HCT116 (cell line): ENCODE results near the gene DNAJB5. TPM values are rescaled to one million over a fixed set of nuclear protein-coding genes. Genes with fewer than 3 reads are reported as not detected.

Source experiments
- ATAC-seq: fragments of 200-7000 bp; cut with Tn5 transposase; 2 replicates; pipeline ENCODE4 v1.9.1; 2020; ENCODE audit warnings: mild to moderate bottlenecking, moderate library complexity
- BruUV-seq: library from RNA; stranded (reverse); fragments of 400-500 nt; replicated peaks from 2 replicates; lab custom pipeline; 2021; lab: Mats Ljungman, UMichigan
- CTCF ChIA-PET: fragments of 300-600 bp; sonication (Branson Sonifier 250); formaldehyde crosslinking; loops from one replicate; lab custom pipeline; 2021; ENCODE audit warnings: antibody characterized with exemption; lab: Charles Lee
- POLR2A ChIA-PET: fragments of 300-600, 350-600 bp; sonication (Branson Sonifier 250); formaldehyde crosslinking; loops from one replicate; lab custom pipeline; 2021; ENCODE audit warnings: antibody characterized with exemption; lab: Charles Lee
- RAD21 ChIA-PET, 2 experiments: fragments of 300-600 bp; sonication (Branson Sonifier 250); formaldehyde crosslinking; loops; one replicate each; lab custom pipeline; 2023; ENCODE audit warnings: low total read pairs in 2 of 2; ENCODE audit not compliant: uncharacterized antibody in 2 of 2, unreplicated experiment in 2 of 2, low non-redundant PET in 1 of 2; lab: Charles Lee
- DNase-seq: peaks from one replicate; pipeline ENCODE4 v3.0.0-alpha.2; 2010; ENCODE audit warnings: low read depth, low spot score
- H2AFZ ChIP-seq: fragments of 200-600 bp; shearing (Covaris generic), sonication (generic); 2 replicates; pipeline ENCODE4 v1.6.1; 2017; ENCODE audit warnings: low read depth, mixed run types, mixed read lengths, antibody characterized with exemption, low read length; ENCODE audit not compliant: poor library complexity, severe bottlenecking
- H3K27ac ChIP-seq: 2 replicates; pipeline ENCODE4 v1.5.1; 2012; ENCODE audit warnings: low read depth, low read length
- H3K27me3 ChIP-seq: fragments of 200-600 bp; sonication (generic); 2 replicates; pipeline ENCODE4 v1.6.1; 2016; ENCODE audit warnings: mixed run types, low read length, mixed read lengths; ENCODE audit not compliant: insufficient read depth
- H3K36me3 ChIP-seq, 2 experiments: fragments of 200-500 bp in 1 of 2; fragments of 200-600 bp in 1 of 2; sonication (Bioruptor generic) in 1 of 2; sonication (generic) in 1 of 2; 2 replicates each; pipeline versions ENCODE4 v1.5.1 to v1.6.1; 2014 to 2016; ENCODE audit warnings: low read length in 2 of 2, inconsistent platforms in 1 of 2, mixed read lengths in 1 of 2, mixed run types in 1 of 2; ENCODE audit not compliant: insufficient read depth in 2 of 2, control insufficient read depth in 1 of 2
- H3K4me1 ChIP-seq, 2 experiments: fragments of 200-600 bp in 1 of 2; sonication (generic) in 1 of 2; 2 replicates each; pipeline versions ENCODE4 v1.5.1 to v1.6.1; 2012 to 2017; ENCODE audit warnings: low read length in 2 of 2, inconsistent platforms in 1 of 2, mild to moderate bottlenecking in 1 of 2, mixed read lengths in 1 of 2, mixed run types in 1 of 2, moderate library complexity in 1 of 2; ENCODE audit not compliant: insufficient read depth in 2 of 2, control insufficient read depth in 1 of 2
- H3K4me2 ChIP-seq: fragments of 200-600 bp; sonication (generic); 2 replicates; pipeline ENCODE4 v1.6.1; 2017; ENCODE audit warnings: mixed run types, low read length, mixed read lengths
- H3K4me3 ChIP-seq, 2 experiments: fragments of 200-600 bp in 1 of 2; sonication (generic) in 1 of 2; replicated peaks in 1 of 2; 2 replicates each; pipeline ENCODE4 v1.5.1; 2011 to 2016; ENCODE audit warnings: low read length in 2 of 2, control low read depth in 1 of 2, low read depth in 1 of 2, mild to moderate bottlenecking in 1 of 2, mixed read lengths in 1 of 2, mixed run types in 1 of 2
- H3K79me2 ChIP-seq: fragments of 200-600 bp; sonication (generic); 2 replicates; pipeline ENCODE4 v1.6.1; 2017; ENCODE audit warnings: mild to moderate bottlenecking, mixed run types, low read length, moderate library complexity, mixed read lengths; ENCODE audit not compliant: insufficient read depth
- H3K9ac ChIP-seq: fragments of 200-600 bp; sonication (generic); 2 replicates; pipeline ENCODE4 v1.6.1; 2016; ENCODE audit warnings: low read length, mixed read lengths
- H3K9me2 ChIP-seq: fragments of 200-600 bp; sonication (generic), shearing (Covaris generic); 2 replicates; pipeline ENCODE4 v1.6.1; 2017; ENCODE audit warnings: mixed run types, mild to moderate bottlenecking, moderate library complexity; ENCODE audit not compliant: insufficient read depth
- H3K9me3 ChIP-seq, 2 experiments: fragments of 200-500 bp in 1 of 2; fragments of 200-600 bp in 1 of 2; sonication (Bioruptor generic) in 1 of 2; sonication (generic) in 1 of 2; 2 replicates each; pipeline ENCODE4 v1.6.1; 2014 to 2017; ENCODE audit warnings: low read length in 2 of 2, mixed read lengths in 2 of 2, inconsistent platforms in 1 of 2, low read depth in 1 of 2, mild to moderate bottlenecking in 1 of 2, mixed run types in 1 of 2, moderate library complexity in 1 of 2; ENCODE audit not compliant: control insufficient read depth in 1 of 2, insufficient read depth in 1 of 2
- H4K20me1 ChIP-seq: fragments of 200-600 bp; sonication (generic), shearing (Covaris generic); 2 replicates; pipeline ENCODE4 v1.6.1; 2017; ENCODE audit warnings: mixed run types, mild to moderate bottlenecking, moderate library complexity; ENCODE audit not compliant: insufficient read depth
- ATF3 ChIP-seq: IDR thresholded peaks from 2 replicates; pipeline ENCODE4 v1.6.1; 2012
- CTCF ChIP-seq, 3 experiments: fragments of 200-600 bp in 1 of 3; sonication (generic) in 1 of 3; IDR thresholded peaks in 2 of 3; conservative IDR thresholded peaks in 1 of 3; 2 replicates each; pipeline ENCODE4 v1.5.1; 2012 to 2017; ENCODE audit warnings: low read depth in 2 of 3, low read length in 2 of 3, antibody characterized with exemption in 1 of 3, borderline replicate concordance in 1 of 3, control low read depth in 1 of 3, mild to moderate bottlenecking in 1 of 3, mixed read lengths in 1 of 3, mixed run types in 1 of 3, moderate library complexity in 1 of 3; ENCODE audit not compliant: insufficient read depth in 1 of 3
- EGR1 ChIP-seq: IDR thresholded peaks from 2 replicates; pipeline ENCODE4 v1.6.1; 2012; ENCODE audit warnings: low read depth
- ELF1 ChIP-seq: IDR thresholded peaks from 2 replicates; pipeline ENCODE4 v1.6.1; 2012; ENCODE audit warnings: low read depth, borderline replicate concordance
- EZH2 ChIP-seq: fragments of 200-600 bp; sonication (generic); IDR thresholded peaks from 2 replicates; pipeline ENCODE4 v1.6.1; 2017; ENCODE audit warnings: antibody characterized with exemption, mixed run types
- FOSL1 ChIP-seq: IDR thresholded peaks from 2 replicates; pipeline ENCODE4 v1.6.1; 2012; ENCODE audit warnings: low read depth
- MAX ChIP-seq: IDR thresholded peaks from 2 replicates; pipeline ENCODE4 v1.6.1; 2012
- RAD21 ChIP-seq: IDR thresholded peaks from 2 replicates; pipeline ENCODE4 v1.6.1; 2012; ENCODE audit warnings: low read depth, mild to moderate bottlenecking
- SIN3A ChIP-seq: IDR thresholded peaks from 2 replicates; pipeline ENCODE4 v1.6.1; 2012; ENCODE audit warnings: low read depth
- YY1 ChIP-seq: IDR thresholded peaks from 2 replicates; pipeline ENCODE4 v1.6.1; 2011; ENCODE audit warnings: low read length, low read depth, moderate library complexity, mild to moderate bottlenecking; ENCODE audit not compliant: insufficient replicate concordance; ENCODE audit errors: extremely low read depth
- ZBTB33 ChIP-seq: IDR thresholded peaks from 2 replicates; pipeline ENCODE4 v1.6.1; 2011; ENCODE audit warnings: mild to moderate bottlenecking, low read length, moderate library complexity; ENCODE audit not compliant: insufficient replicate concordance; ENCODE audit errors: extremely low read depth
- ZFX ChIP-seq: fragments of 450-650 bp; IDR thresholded peaks from 2 replicates; pipeline ENCODE4 v1.6.1; 2017
- ZNF274 ChIP-seq: fragments of 200-500 bp; sonication (Bioruptor generic); IDR thresholded peaks from 2 replicates; pipeline ENCODE4 v1.6.1; 2014; ENCODE audit warnings: mild to moderate bottlenecking, low read depth, low read length, inconsistent platforms
- intact Hi-C: fragments of 100-400 bp; cut with micrococcal nuclease; formaldehyde crosslinking; loops from 2 replicates; pipeline ENCODE4 v1.10.0; 2022
- total RNA-seq: library from RNA; stranded (reverse); gene quantifications from one replicate; pipeline ENCODE4 v1.2.1, GENCODE V29; 2021; ENCODE audit not compliant: unreplicated experiment

DNAJB5 gene
- total RNA-seq, 1 experiment from 2014 or later: 3.6 TPM

GRCh38 chr9:34980181-34980761, 9.3 kb upstream of the DNAJB5 start:
- Histone ChIP-seq H4K20me1 (no peaks in the 10 kb centered on the region), H3K9me2 (no peaks in the 10 kb centered on the region), H3K36me3 (no peaks in the 10 kb centered on the region), H3K4me1 (no peaks in the 10 kb centered on the region), H2AFZ (no peak overlapping the region), H3K4me3 (no peak overlapping the region), H3K9ac (no peak overlapping the region), H3K79me2 (no peaks in the 10 kb centered on the region), H3K27me3 (peaks cover 20% of the 10 kb centered on the region), H3K27ac (no peak overlapping the region), H3K4me2 (no peak overlapping the region), H3K9me3 (no peaks in the 10 kb centered on the region)
- DNase-seq: no peak
- RAD21 ChIA-PET: no interaction called here
- POLR2A ChIA-PET: no interaction called here
- TF ChIP-seq EGR1: no peak
- TF ChIP-seq ZBTB33: no peak
- TF ChIP-seq FOSL1: no peak
- TF ChIP-seq SIN3A: no peak
- TF ChIP-seq ZFX: no peak
- TF ChIP-seq MAX: no peak
- no peak for TF ChIP-seq RAD21
- TF ChIP-seq ATF3: no peak
- no peak for TF ChIP-seq CTCF (IDR thresholded peaks at IDR 0.05 in 2 of 3, conservative IDR thresholded peaks at IDR 0.05 in 1 of 3; ENCODE audit: borderline replicate concordance in 1 of 3, insufficient read depth in 1 of 3, low read depth in 2 of 3, low read length in 2 of 3)
- TF ChIP-seq ELF1: no peak
- no peak for TF ChIP-seq YY1
- no peak for TF ChIP-seq ZNF274
- TF ChIP-seq EZH2: no peak
- intact Hi-C loops: loop anchor here (10.0 kb wide), 2 partner anchors 305 to 495 kb away; no protein-coding TSS in a partner anchor
- BruUV-seq: no TSS peak
- CTCF ChIA-PET: no interaction called here
- ATAC-seq: no peak
